ENCODE data around the gene XPNPEP3. TPM values are rescaled to one million over a fixed set of nuclear protein-coding genes. Genes with fewer than 3 reads are reported as not detected.

The XPNPEP3 gene
- total RNA-seq, 1 experiment from 2014 or later, result 35.4 TPM

- H3K4me1 ChIP-seq, result 0 out of 2 replicates have a peak, but pooled peaks cover 6% of the 10 kb centered on the region
- no peak overlapping the region for H3K4me3 ChIP-seq (ENCODE audit: low read depth, low read length)
- Mint-ChIP-seq H3K36me3 (ENCODE audit: insufficient read depth, unreplicated experiment) (peaks cover 88% of the 10 kb centered on the region), H3K4me3 (ENCODE audit: unreplicated experiment) (no peak overlapping the region), H3K9me3 (ENCODE audit: unreplicated experiment) (no peaks in the 10 kb centered on the region), H3K27me3 (ENCODE audit: insufficient read depth, unreplicated experiment) (no peaks in the 10 kb centered on the region), H3K4me1 (ENCODE audit: low read depth, unreplicated experiment) (peaks cover 5% of the 10 kb centered on the region), H3K27ac (ENCODE audit: unreplicated experiment) (no peak overlapping the region)
- ChIA-PET POLR2A (interaction anchor here (0.5 kb wide), 1 partner anchor 12 kb away, joined by 4 read pairs; no protein-coding TSS in a partner anchor), CTCF (no interaction called here)
- no peak for TF ChIP-seq CTCF (IDR thresholded peaks at IDR 0.05; ENCODE audit: insufficient read depth in 1 of 2, low read depth in 1 of 2, low read length in 1 of 2, severe bottlenecking in 1 of 2, unreplicated experiment in 1 of 2)
- H3K9me3 ChIP-seq, result no peaks in the 10 kb centered on the region
- no peak for DNase-seq
- intact Hi-C loops (cut with micrococcal nuclease; ENCODE audit: unreplicated experiment), result no loop called here
- no peaks in the 10 kb centered on the region; the same call in none of the 2 replicates for H3K36me3 ChIP-seq (ENCODE audit: control insufficient read depth, insufficient read depth, low read length)
- BruUV-seq (replicated peaks), result no TSS peak
- H3K27me3 ChIP-seq (replicated peaks; ENCODE audit: control insufficient read depth, insufficient read depth, low read length), result no peaks in the 10 kb centered on the region
Measured at GRCh38 chr22:40965936-40966725, 109.2 kb downstream of the XPNPEP3 start.

- no TSS peak for BruUV-seq (replicated peaks)
- Mint-ChIP-seq H3K27ac (ENCODE audit: unreplicated experiment) (no peak overlapping the region), H3K4me3 (ENCODE audit: unreplicated experiment) (no peak overlapping the region), H3K9me3 (ENCODE audit: unreplicated experiment) (no peaks in the 10 kb centered on the region), H3K36me3 (ENCODE audit: insufficient read depth, unreplicated experiment) (peaks cover 84% of the 10 kb centered on the region), H3K27me3 (ENCODE audit: insufficient read depth, unreplicated experiment) (no peaks in the 10 kb centered on the region), H3K4me1 (ENCODE audit: low read depth, unreplicated experiment) (peaks cover 5% of the 10 kb centered on the region)
- DNase-seq, result no peak
- POLR2A ChIA-PET, result interaction anchor here (0.5 kb wide), 1 partner anchor 13 kb away, joined by 4 read pairs; no protein-coding TSS in a partner anchor
- CTCF ChIA-PET, result no interaction called here
- no peaks in the 10 kb centered on the region; the same call in none of the 2 replicates for H3K36me3 ChIP-seq (ENCODE audit: control insufficient read depth, insufficient read depth, low read length)
- H3K9me3 ChIP-seq, result no peaks in the 10 kb centered on the region
- no peak for TF ChIP-seq CTCF (IDR thresholded peaks at IDR 0.05; ENCODE audit: insufficient read depth in 1 of 2, low read depth in 1 of 2, low read length in 1 of 2, severe bottlenecking in 1 of 2, unreplicated experiment in 1 of 2)
- H3K4me1 ChIP-seq, result 0 out of 2 replicates have a peak, but pooled peaks cover 6% of the 10 kb centered on the region
- no peaks in the 10 kb centered on the region for H3K27me3 ChIP-seq (replicated peaks; ENCODE audit: control insufficient read depth, insufficient read depth, low read length)
- intact Hi-C loops (cut with micrococcal nuclease; ENCODE audit: unreplicated experiment), result no loop called here
- H3K4me3 ChIP-seq (ENCODE audit: low read depth, low read length), result no peak overlapping the region
Measured at GRCh38 chr22:40966726-40967085, 109.8 kb downstream of the XPNPEP3 start.

GRCh38 chr22:40967111-40967760 is 110.3 kb downstream of the XPNPEP3 start:
- H3K4me1 Mint-ChIP-seq (ENCODE audit: low read depth, unreplicated experiment), result peaks cover 5% of the 10 kb centered on the region
- Histone ChIP-seq H3K9me3 (no peaks in the 10 kb centered on the region), H3K36me3 (ENCODE audit: control insufficient read depth, insufficient read depth, low read length) (no peaks in the 10 kb centered on the region; the same call in none of the 2 replicates), H3K4me1 (0 out of 2 replicates have a peak, but pooled peaks cover 6% of the 10 kb centered on the region), H3K4me3 (ENCODE audit: low read depth, low read length) (no peak overlapping the region), H3K27me3 (replicated peaks; ENCODE audit: control insufficient read depth, insufficient read depth, low read length) (no peaks in the 10 kb centered on the region)
- no peaks in the 10 kb centered on the region for H3K27me3 Mint-ChIP-seq (ENCODE audit: insufficient read depth, unreplicated experiment)
- peaks cover 80% of the 10 kb centered on the region for H3K36me3 Mint-ChIP-seq (ENCODE audit: insufficient read depth, unreplicated experiment)
- DNase-seq, result no peak
- no peak overlapping the region for H3K27ac Mint-ChIP-seq (ENCODE audit: unreplicated experiment)
- H3K9me3 Mint-ChIP-seq (ENCODE audit: unreplicated experiment), result no peaks in the 10 kb centered on the region
- no TSS peak for BruUV-seq (replicated peaks)
- CTCF ChIA-PET, result no interaction called here
- intact Hi-C loops (cut with micrococcal nuclease; ENCODE audit: unreplicated experiment), result no loop called here
- H3K4me3 Mint-ChIP-seq (ENCODE audit: unreplicated experiment), result no peak overlapping the region
- TF ChIP-seq CTCF (IDR thresholded peaks at IDR 0.05; ENCODE audit: insufficient read depth in 1 of 2, low read depth in 1 of 2, low read length in 1 of 2, severe bottlenecking in 1 of 2, unreplicated experiment in 1 of 2), result no peak
- POLR2A ChIA-PET, result interaction anchor here (0.5 kb wide), 1 partner anchor 13 kb away, joined by 4 read pairs; no protein-coding TSS in a partner anchor
